Measurements from ENCODE around the gene CCNY.
"Not testable (repeated sequence)": the region's sequence is repeated elsewhere in the genome, so short reads cannot be mapped to it uniquely, and the experiment has no call there.

Gene CCNY

GRCh38 chr10:35416619-35417312 lies 80.5 kb downstream of the CCNY start:
- no peak overlapping the region for H3K4me3 ChIP-seq
- DNase-seq (ENCODE audit: low spot score), result no peak
- no peak for TF ChIP-seq CTCF (IDR thresholded peaks at IDR 0.05)
- peak overlapping the region in 1 of 2 donors; percentile 26 for H3K27ac ChIP-seq

GRCh38 chr10:35417313-35417625 lies 81.0 kb downstream of the CCNY start:
- DNase-seq (ENCODE audit: low spot score), result no peak
- H3K27ac ChIP-seq, result peak overlapping the region in 1 of 2 donors; percentile 26
- H3K4me3 ChIP-seq, result no peak overlapping the region
- no peak for TF ChIP-seq CTCF (IDR thresholded peaks at IDR 0.05)

- no peak for TF ChIP-seq CTCF (IDR thresholded peaks at IDR 0.05)
- no peak for DNase-seq (ENCODE audit: low spot score)
- peak overlapping the region; percentile 7 to 47 for H3K27ac ChIP-seq
- H3K4me3 ChIP-seq, result no peak overlapping the region
These were observed 81.5 kb downstream of the CCNY start for GRCh38 chr10:35417795-35418194.

GRCh38 chr10:35418580-35418979 lies 82.3 kb downstream of the CCNY start:
- not testable (repeated sequence) for DNase-seq (ENCODE audit: low spot score); H3K4me3 ChIP-seq
- peak overlapping the region in 1 of 2 donors; percentile 47 for H3K27ac ChIP-seq

- TF ChIP-seq CTCF (IDR thresholded peaks at IDR 0.05), result no peak
- no peak overlapping the region for H3K4me3 ChIP-seq
- peak overlapping the region in 1 of 2 donors; percentile 79 for H3K27ac ChIP-seq
- no peak for DNase-seq (ENCODE audit: low spot score)
These were observed 83.7 kb downstream of the CCNY start for GRCh38 chr10:35420044-35420443.

GRCh38 chr10:35420827-35421552 lies 84.7 kb downstream of the CCNY start:
- TF ChIP-seq CTCF (IDR thresholded peaks at IDR 0.05), result no peak
- H3K27ac ChIP-seq, result peak overlapping the region; percentile 69 to 79
- no peak overlapping the region for H3K4me3 ChIP-seq
- no peak for DNase-seq (ENCODE audit: low spot score)

GRCh38 chr10:35421553-35422178 lies 85.4 kb downstream of the CCNY start:
- DNase-seq (ENCODE audit: low spot score), result no peak
- no peak for TF ChIP-seq CTCF (IDR thresholded peaks at IDR 0.05)
- H3K4me3 ChIP-seq, result no peak overlapping the region
- H3K27ac ChIP-seq, result peak overlapping the region; percentile 69 to 79
